GM20431 (cell line): ENCODE data around the gene CSNK2A3.

Source experiments
- in situ Hi-C: fragments of 300-500 bp; cut with MseI, MboI; formaldehyde crosslinking; loops from one replicate; pipeline ENCODE4 v1.15.0; 2020; ENCODE audit warnings: low sequenced_read_pairs; ENCODE audit not compliant: unreplicated experiment

Gene CSNK2A3

DNA sequence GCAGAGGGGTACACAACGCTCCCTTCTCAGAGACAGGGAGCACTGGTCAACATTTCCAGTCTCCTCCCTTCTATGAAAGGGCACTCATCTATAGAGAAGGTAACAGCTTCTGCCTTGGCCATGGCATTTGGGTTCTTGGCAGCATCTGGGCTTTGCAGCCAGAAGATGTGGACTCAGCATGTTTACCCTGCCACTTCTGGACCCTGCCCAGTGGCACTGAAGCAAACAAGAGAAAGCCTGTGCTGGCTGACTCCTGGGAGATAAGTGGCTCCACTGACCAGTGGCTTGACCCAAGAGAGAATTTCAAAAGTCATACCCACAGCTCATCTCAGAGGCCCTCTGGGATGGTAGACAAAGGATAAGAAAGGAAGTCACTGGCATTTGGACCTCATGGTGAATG lies 8.0 kb downstream of the CSNK2A3 start:
- in situ Hi-C loops: no loop called here

DNA sequence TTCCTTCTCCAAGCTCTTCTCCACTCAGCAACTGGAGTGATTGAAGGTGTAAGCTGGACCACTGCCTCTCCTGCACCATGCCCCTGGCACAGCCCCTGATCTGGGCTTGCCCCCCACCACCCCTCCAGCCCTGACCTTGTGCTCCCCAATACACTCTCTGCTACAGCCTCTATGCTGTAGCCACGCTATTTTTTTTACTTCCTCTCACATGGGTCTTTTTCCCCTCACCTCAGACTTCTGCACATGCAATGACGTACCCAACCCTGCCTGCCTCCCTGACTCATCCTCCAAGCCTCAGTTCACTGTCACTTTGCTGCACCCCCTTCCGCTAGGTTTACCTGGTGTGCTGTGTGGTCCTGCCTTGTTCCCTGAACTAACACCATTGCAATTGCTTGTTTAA lies 9.0 kb downstream of the CSNK2A3 start:
- in situ Hi-C loops: no loop called here

DNA sequence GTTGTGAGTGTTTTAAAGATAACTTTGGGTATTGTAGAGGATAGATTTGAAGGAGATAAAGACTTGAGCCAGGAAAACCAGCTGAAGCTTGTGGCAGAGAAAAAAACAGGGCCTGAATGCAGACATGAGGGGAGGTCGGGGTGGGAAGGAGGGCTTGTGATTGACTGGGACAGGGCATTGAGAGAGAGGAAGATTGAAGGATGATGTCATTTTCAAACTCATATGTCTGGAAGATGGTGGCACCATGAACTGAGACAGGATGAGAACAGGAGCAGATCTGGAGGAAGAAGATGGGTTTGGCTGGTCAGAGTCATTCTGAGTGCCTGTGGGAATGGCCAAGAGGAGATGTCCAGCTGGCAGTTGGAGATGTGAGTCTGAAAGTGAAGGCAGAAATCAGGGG lies 14.7 kb downstream of the CSNK2A3 start:
- in situ Hi-C loops: no loop called here

DNA sequence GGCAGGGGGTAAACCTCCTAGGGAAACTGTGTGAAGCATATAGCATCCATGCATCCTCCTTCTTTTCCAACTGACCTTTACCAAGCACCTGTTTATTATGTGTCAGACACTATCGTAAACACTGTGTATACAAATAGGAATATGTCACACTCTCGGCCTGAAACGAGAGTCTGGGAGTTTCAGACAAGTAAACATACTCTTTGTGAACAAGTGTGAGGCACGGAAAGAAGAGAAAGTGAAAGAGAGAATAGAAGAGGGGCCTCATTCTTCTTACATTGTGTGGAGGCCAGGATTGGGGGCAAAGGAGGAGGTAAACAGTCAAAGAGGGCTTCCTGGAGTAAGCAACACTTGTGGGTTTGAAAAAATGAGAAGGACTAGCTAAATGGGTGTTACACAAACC lies 16.4 kb downstream of the CSNK2A3 start:
- in situ Hi-C loops: no loop called here

DNA sequence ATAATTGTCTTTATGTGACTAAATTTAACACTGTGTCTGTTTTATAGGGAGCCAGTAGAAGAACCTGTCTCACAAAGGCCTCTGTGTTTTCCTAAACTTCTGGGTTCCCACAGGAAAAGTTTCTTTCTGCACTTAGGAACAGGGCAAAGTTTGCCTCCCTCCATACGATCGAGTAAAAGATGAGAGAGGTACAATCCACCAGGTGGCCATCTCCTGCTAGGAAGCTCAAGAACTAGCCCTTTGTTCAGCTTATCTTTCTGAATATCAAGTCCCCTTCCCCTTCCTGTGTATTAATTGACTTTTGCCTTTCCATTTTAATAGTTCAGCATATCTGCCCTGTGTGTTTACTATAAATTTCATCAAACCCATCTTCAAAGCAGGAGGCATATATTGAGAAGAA lies 18.0 kb downstream of the CSNK2A3 start:
- in situ Hi-C loops: no loop called here

DNA sequence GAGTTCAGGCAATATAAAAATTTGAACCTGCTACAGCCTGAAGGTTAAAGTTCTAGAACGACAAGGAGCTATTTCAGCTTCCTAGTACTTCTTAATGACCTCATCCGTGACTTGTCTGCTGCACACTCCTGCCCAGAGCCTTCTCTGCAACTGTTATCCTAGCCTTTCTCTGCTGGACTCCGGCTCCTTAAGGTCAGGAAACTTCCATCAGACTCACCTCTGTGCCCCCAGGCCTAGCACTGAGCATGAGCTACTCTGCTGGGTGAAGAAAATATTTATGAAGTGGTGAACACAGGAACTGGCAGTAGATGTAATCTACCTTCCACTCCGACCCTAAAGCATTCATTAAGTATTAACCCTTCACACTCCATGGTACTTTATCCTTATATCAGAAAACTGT lies 18.4 kb downstream of the CSNK2A3 start:
- in situ Hi-C loops: no loop called here

DNA sequence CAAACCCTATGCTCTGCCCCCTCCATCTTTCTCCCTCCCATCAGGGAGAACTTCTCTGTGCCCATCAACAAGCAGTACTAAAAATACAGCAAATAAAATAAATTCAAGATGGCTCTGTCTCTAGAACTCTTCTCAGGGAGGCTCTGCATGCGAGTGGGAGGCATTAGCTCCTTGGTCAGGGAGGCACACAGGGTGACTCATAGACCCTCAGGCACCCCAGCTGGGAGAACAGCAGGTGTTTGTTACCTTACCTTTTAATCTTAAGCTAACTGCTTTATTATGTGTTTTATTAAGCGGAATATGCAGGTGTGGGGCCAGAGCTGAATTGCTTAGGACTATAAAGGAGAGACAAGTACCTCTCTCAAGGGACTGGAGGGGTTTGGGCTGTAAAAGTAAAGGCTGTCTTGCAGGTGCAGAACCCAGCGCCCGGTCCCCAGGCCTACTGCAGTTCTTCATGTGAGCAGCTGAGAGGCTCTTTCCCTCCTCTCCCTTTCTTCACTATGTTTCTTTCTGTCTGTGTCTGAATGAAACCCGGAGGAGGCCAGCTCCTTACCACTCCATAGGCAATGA lies 20.8 kb downstream of the CSNK2A3 start:
- in situ Hi-C loops: no loop called here

DNA sequence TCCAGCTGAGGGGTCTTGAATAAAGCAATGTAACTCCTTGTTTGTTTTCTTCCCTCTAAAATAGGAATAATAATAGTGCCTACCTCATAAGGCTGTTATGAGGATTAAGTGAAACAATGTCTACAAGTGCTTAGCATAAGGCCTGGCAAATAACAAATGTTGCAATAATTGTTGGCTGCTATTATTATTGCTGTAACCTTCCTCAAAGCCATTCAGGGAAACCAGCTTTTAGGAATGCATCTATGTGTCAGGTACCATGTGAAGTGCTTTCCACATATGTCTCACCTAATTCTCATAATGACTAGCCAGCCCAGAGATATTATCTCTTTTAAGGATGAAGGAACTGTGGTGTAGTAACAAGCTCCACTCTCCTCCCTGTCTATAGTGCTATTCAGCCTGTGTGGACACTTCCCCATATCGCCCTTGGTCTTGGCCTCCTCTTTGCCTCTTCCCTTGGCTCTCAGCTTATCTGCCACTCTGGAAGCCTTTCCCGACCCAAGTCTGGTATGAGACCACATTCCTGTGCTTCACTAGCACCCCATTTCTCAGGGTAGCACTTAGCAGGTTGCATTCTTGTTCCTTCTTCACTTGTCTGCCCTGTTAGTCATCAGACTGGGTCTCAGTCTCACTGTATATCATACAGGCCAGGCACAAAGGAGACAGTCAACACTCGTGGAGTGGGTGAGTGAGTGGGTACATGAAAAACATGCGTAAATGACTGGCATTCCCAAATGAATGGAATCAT lies 23.8 kb downstream of the CSNK2A3 start:
- in situ Hi-C loops: no loop called here

DNA sequence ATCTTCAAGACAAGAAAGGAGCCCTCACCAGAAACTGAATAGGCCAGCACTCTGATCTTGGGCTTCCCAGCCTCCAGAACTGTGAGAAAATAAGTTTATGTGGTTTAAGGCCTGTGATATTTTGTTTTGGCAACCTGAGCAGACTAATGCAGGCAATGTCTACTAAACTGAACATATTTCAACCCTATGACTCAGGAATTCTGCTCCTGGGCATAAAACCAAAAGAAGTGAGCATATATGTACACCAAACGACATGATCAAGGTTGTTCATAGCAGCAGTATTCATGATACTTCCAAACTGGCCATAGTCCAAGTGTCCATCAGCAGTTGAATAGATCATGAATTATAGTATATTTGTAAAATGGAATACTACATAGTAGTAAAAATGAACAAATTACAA lies 29.0 kb downstream of the CSNK2A3 start:
- in situ Hi-C loops: no loop called here

DNA sequence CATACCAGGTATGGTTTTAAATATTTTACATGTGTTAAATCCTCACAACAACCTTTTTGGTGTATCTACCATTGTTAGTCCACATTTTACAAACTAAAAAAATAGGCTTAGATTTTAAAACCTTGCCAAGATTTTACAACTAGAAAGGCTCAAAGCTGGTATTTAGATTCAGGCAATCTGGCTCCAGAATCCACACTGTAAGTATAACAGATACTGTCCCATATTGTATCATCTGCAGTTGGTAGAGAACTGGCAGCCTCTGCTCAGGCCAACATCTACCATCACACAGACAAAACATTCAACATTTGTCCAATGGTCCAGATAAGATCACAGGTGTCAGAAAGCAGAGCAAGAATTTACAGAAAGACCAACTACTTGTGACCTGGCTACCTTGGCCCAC lies 30.9 kb downstream of the CSNK2A3 start:
- in situ Hi-C loops: no loop called here

DNA sequence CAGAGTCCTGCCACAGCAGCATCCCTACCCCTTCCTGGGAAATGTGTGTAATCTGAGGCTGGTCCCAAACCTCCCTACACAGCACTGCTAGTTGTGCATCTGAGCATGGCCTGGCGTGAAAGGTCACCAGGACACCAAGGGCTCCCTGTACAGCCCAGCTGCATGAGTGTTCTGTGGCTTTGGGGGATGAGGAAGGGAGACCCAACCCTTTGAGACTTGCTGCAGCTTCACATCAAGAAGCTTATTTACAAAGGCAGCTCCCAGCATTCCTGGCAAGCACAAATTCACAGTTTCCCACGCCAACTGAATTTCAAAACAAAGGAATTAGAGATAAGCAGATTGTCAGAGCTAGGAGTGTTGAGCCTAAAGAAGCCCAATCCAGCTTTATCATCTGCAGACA lies 32.2 kb downstream of the CSNK2A3 start:
- in situ Hi-C loops: no loop called here

DNA sequence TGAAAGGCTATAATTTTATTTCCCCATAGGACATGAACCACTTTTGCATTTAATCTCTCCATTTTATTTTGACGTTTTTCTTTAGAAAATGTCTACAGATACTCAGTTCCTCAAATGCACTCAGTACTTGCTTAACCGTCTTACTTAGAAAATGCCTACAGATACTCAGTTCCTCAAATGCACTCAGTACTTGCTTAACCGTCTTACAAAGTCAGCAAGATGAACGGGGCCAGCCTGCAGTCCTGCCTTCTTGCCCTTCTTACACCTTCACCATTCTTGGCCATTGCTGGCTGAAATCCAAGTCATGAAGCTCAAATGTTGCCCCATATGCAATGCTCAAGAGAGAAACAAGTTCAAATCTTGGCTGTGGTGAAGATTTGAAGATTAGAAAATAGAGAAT lies 34.1 kb downstream of the CSNK2A3 start:
- in situ Hi-C loops: no loop called here

DNA sequence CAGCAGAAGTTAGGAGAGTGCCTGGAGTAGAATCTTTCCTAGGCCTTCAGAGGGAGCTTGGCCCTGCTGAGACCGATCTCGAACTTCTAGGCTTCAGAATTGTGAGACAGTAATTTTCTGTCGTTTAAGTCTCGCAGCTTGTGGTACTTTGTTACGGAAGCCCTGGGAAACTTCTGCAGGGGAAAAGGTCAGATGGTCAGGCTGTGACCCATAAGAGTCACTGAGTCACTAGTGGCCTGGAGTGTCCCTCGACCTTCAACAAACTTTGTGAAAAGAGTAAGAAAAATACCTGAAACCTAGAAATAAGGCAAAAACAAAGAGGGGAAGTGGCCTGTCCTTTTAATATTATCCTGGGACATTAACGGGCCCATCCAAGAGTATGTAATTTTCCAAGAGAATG lies 34.6 kb downstream of the CSNK2A3 start:
- in situ Hi-C loops: no loop called here

DNA sequence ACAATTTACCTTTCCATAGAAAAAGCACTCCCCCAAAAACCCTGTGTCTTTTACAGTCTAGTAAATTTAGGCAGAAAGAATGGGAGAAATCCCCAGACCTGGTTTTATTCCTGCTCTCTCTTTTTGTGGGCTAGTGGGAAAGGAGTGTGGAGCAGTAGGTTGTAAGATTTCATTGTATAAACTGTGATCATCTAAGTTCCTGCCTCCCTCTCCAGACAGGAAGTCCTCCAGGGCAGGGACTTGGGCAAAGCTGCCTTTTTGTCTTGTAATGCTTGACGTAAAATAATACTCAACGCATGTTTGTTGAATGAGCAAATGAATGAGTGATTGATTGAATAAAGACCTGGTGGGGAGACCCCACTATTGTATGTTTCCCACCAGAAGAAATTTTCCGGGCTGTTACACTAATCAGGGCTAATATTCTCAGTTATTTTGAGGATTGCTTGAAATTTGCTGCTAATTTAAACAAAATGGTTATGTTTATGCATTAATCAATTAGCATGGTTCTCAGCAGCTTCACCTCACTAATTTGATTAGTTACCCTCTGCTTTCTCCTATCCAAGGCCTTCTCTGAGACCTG lies 36.3 kb downstream of the CSNK2A3 start:
- in situ Hi-C loops: no loop called here

DNA sequence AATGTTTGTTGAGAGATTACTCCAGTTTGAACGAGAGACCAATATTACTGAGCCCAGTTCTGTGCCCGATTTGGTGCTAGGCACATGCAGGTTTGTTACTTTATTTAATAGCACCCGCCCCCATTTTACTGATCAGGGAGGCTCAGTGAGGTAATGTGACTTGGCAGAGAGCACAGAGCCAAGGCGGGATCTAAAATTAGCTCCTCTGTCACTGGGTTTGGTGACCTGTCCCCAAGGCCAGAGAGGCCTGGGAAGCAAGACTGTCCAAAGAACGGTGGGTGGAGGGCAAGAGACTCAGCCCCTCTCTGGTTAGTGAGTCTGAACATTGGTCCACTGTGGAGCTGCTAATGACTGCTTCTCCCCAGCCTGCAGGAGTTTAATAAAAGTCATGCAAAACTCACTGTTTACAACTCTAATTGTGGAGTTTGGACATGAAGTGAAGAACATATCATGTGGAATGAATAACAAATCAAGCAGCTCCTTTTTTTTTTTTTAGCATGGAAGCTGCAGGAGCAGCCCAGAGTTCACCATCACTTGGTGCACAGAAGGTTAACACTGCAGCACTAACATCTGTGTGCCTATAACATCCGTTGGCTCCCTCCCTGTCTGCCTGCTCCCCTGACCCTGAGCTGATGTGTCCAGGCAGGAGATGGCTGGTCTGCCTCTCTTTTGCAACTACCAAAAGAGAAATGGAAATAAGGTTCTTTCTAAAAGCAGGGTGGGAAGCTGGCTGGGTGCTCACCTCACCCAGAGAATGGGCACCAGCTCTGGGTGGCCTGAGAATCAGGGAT lies 39.0 kb downstream of the CSNK2A3 start:
- in situ Hi-C loops: no loop called here

DNA sequence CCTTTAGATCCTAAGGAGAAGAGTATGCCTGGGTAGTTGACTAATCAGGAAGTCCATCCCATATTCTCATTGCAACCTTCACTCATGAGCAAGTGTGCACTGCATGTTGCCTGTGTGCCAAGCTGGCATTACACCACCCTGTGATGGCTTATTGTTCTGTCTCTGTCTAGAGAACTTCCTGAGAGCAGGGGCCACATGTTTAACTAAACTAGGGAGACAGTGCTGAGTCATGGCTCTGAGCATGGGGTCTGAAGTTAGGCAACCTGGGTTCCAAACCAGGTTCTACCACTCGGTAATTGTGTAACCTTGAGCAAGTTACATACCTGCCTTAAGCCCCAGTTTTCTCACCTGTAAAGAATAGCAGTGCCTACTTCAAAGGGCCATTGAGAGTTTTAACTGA lies 39.6 kb downstream of the CSNK2A3 start:
- in situ Hi-C loops: no loop called here

DNA sequence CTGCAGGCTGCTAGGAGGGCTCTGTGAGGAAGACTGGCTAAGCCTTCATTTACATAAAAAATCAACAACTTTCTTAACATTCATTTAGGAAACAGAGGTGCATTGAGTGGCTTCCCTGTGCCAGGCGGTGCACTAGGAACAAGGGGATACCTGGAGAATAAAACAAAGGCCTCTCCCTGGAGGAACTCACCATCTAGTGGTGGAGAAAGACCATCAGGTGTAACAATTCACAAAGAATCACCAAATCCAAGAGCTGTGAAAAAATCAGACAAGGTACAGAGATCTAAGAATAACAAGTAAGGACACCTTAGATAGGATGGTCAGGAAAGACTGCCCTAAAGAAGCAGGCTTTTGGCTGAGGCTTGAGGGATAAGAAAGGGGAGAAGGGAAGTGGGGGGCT lies 40.3 kb downstream of the CSNK2A3 start:
- in situ Hi-C loops: no loop called here

DNA sequence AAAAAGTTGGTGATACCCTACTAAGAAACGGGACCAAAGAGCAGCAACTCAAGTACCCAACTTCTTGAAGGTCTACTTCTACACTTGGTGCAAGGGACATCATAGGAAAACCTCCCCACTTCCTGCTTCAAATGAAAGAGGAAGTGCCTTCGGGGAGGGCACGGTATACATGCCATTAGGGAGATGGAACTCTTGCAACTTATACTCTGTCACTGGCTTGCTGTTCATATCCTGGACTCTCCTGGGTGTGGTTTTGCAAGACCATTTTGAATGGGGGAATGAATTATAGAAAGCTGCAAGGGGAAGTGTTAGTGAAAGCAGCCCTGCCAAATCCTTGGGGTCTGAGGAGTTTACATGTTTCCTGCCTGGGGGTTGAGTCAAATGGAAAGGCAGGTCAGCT lies 41.9 kb downstream of the CSNK2A3 start:
- in situ Hi-C loops: no loop called here

DNA sequence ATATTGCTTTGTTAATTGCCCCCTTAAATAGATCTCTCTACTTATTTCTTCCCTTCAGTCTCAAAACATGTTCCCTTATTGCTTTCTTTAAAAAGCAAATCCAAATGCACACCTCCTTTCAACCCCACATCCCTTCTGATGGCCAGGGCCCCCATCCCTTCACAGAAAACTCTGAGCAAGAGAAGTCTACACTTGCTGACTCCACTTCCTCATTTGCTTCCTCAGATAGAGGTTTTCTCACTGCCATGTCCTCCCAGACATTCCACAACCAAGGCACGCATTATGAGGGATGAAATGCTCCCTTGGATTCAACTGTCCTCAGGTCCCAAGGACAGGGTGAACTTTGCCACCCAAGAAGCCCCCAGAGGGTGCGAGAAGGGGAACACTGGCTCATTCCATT lies 43.1 kb downstream of the CSNK2A3 start:
- in situ Hi-C loops: no loop called here

DNA sequence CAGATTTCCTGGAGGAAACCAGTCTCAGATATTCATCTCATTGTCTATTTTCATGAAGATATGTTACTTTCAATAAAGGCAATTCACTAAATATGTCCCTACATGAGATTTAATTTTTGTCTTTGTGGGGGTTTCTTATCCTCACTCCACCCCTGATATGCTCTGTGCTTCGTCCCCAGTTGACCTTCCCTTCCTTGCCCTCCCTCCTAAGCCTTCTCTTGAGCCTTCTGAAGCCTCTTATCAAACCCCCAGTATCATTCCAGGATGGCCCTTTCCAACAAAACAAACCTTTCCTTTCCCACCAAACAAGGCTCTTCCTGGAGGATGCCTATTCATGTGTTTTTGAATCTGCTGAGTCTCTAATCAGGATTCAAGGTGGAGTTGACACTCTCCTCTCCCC lies 44.8 kb downstream of the CSNK2A3 start:
- in situ Hi-C loops: no loop called here

DNA sequence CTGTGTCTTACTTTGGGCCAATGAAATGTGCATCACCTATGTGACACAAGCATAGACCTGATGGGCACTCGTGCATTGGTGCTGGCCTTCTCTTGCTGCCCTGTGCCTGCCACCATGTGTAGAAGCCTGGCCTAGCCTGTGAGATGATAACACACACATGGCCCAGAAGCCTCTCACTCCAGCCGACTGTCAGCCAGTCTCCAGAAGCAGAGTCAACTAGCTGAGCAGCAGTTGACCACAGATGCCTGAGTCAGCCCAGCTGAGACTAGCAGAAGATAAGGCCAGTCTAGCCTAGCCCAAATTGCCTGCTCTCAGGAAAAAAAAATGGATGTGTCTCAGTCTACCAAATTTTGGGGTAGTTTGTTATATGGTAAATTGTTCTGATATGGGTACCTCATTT lies 46.2 kb downstream of the CSNK2A3 start:
- in situ Hi-C loops: no loop called here
